NCI-H774 (cell line): Measurements from ENCODE around the gene SLC49A4.
"Not testable (repeated sequence)": the region's sequence is repeated elsewhere in the genome, so short reads cannot be mapped to it uniquely, and the experiment has no call there.

ENCODE experiments used
- DNase-seq: peaks from one replicate; lab custom pipeline; 2025; lab: John Stamatoyannopoulos, UW

Gene SLC49A4

GRCh38 chr3:122794779-122795673, at the start of gene SLC49A4:
TSS of gene SLC49A4 (plus strand) at chr3:122795069. CDS start at chr3:122795193, 124 bp downstream.
- no peak for DNase-seq

- no peak for DNase-seq
Measured at GRCh38 chr3:122745369-122746021, 49.4 kb upstream of the SLC49A4 start.

- not testable (repeated sequence) for DNase-seq
Measured at GRCh38 chr3:122747295-122747694, 47.6 kb upstream of the SLC49A4 start.

- DNase-seq, result no peak
Measured at GRCh38 chr3:122748347-122748746, 46.5 kb upstream of the SLC49A4 start.

- DNase-seq, result no peak
Measured at GRCh38 chr3:122754929-122755328, 39.9 kb upstream of the SLC49A4 start.

GRCh38 chr3:122755491-122755890, 39.4 kb upstream of the SLC49A4 start:
- no peak for DNase-seq

GRCh38 chr3:122758877-122759560, 35.9 kb upstream of the SLC49A4 start:
- no peak for DNase-seq

GRCh38 chr3:122760453-122761271, 34.2 kb upstream of the SLC49A4 start:
- no peak for DNase-seq

GRCh38 chr3:122766430-122766829, 28.4 kb upstream of the SLC49A4 start:
- no peak for DNase-seq

- DNase-seq, result no peak
Measured at GRCh38 chr3:122767540-122768372, 27.1 kb upstream of the SLC49A4 start.

- DNase-seq, result no peak
Measured at GRCh38 chr3:122770521-122771202, 24.2 kb upstream of the SLC49A4 start.

- DNase-seq, result no peak
Measured at GRCh38 chr3:122772827-122773226, 22.0 kb upstream of the SLC49A4 start.

- no peak for DNase-seq
Measured at GRCh38 chr3:122773944-122774509, 20.8 kb upstream of the SLC49A4 start.

- no peak for DNase-seq
Measured at GRCh38 chr3:122774564-122774963, 20.3 kb upstream of the SLC49A4 start.

GRCh38 chr3:122776675-122777468, 18.0 kb upstream of the SLC49A4 start:
- DNase-seq, result no peak

- no peak for DNase-seq
Measured at GRCh38 chr3:122777563-122777962, 17.3 kb upstream of the SLC49A4 start.

- DNase-seq, result no peak
Measured at GRCh38 chr3:122782804-122783203, 12.1 kb upstream of the SLC49A4 start.

- DNase-seq, result no peak
Measured at GRCh38 chr3:122784436-122784835, 10.4 kb upstream of the SLC49A4 start.

GRCh38 chr3:122785231-122785630, 9.6 kb upstream of the SLC49A4 start:
- no peak for DNase-seq
